Esophagus muscularis mucosa (tissue), 3 donors: Measurements from ENCODE around the gene HARS2.

Experiments
- CTCF ChIP-seq, 3 experiments: fragments of 200-600 bp in 2 of 3; fragments of 450-650 bp in 1 of 3; sonication (generic) in 2 of 3; IDR thresholded peaks; one replicate each; pipeline ENCODE4 v1.5.1; 2017 to 2019; ENCODE audit warnings: antibody characterized with exemption in 3 of 3, mild to moderate bottlenecking in 2 of 3, moderate library complexity in 1 of 3
- POLR2AphosphoS5 ChIP-seq, 2 donors: sonication (generic); formaldehyde crosslinking; IDR thresholded peaks; one replicate each; pipeline ENCODE4 v1.6.1; 2017; ENCODE audit warnings: antibody characterized with exemption in 2 of 2

- TF ChIP-seq POLR2AphosphoS5 (IDR thresholded peaks at IDR 0.05) (no peak), CTCF (IDR thresholded peaks at IDR 0.05) (no peak)
These were observed 34.7 kb downstream of the HARS2 start for GRCh38 chr5:140725799-140726471.
